OCI-LY1 (cell line): ENCODE results near the gene PTPRD.

Source experiments
- CTCF ChIP-seq: fragments of 200-600 bp; sonication (generic), shearing (Covaris generic); IDR thresholded peaks from 2 replicates; pipeline ENCODE4 v1.5.1; 2017; ENCODE audit warnings: mild to moderate bottlenecking, antibody characterized with exemption, low read length, moderate library complexity, mixed read lengths
- EZH2 ChIP-seq: fragments of 200-600 bp; sonication (generic), shearing (Covaris generic); IDR thresholded peaks from 2 replicates; pipeline ENCODE4 v1.8.0; 2017; ENCODE audit warnings: borderline replicate concordance, mixed run types, mild to moderate bottlenecking, antibody characterized with exemption, low read length, moderate library complexity, mixed read lengths

- TF ChIP-seq CTCF: no peak
- no peak for TF ChIP-seq EZH2
These were observed 2137.9 kb downstream of the PTPRD start for GRCh38 chr9:8474937-8475336.
